ENCODE data around the gene ZNF281.

DNA sequence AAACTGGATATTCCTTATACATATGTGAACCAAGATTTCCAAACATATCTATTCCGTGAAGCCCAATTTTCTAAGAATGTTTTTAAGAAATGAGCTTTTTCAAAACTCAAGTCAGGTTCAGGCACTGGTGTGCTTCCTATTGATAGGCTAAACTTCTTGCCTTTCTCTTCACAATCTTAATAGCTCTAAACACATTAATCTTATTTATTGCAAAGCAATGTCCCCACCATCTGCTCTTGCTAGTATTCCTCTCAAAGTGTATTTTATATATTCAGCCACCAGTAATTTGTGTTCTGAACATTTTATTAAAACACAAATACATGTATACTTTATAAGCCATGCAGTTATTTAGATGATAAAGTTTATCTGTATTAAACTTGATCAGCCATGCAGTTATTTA, 11.5 kb downstream of the ZNF281 start:
- no peak for TF ChIP-seq EZH2 (IDR thresholded peaks at IDR 0.05; ENCODE audit: insufficient read depth, poor library complexity, severe bottlenecking)
- no peak for TF ChIP-seq EZH2phosphoT487 (IDR thresholded peaks at IDR 0.05; ENCODE audit: insufficient read depth, low read depth)
